ENCODE measurements around the gene CAPN8.

CAPN8 gene

GRCh38 chr1:223539750-223540149 lies 125.8 kb downstream of the CAPN8 start:
- TF ChIP-seq REST (IDR thresholded peaks at IDR 0.05; ENCODE audit: insufficient read depth in 1 of 2, low read depth in 2 of 2, low read length in 2 of 2) (no peak), SIN3A (IDR thresholded peaks at IDR 0.05; ENCODE audit: borderline replicate concordance, insufficient read depth, low read length) (no peak), POLR2AphosphoS5 (IDR thresholded peaks at IDR 0.05; ENCODE audit: low read depth, low read length) (no peak), TAF1 (IDR thresholded peaks at IDR 0.05; ENCODE audit: borderline replicate concordance, insufficient read depth, low read length) (no peak), FOXP2 (optimal IDR thresholded peaks at IDR 0.05; ENCODE audit: borderline replicate concordance, extremely low read depth, extremely low read length, insufficient read depth) (no peak)

- no peak for TF ChIP-seq SIN3A (IDR thresholded peaks at IDR 0.05; ENCODE audit: borderline replicate concordance, insufficient read depth, low read length)
- no peak for TF ChIP-seq REST (IDR thresholded peaks at IDR 0.05; ENCODE audit: insufficient read depth in 1 of 2, low read depth in 2 of 2, low read length in 2 of 2)
- no peak for TF ChIP-seq TAF1 (IDR thresholded peaks at IDR 0.05; ENCODE audit: borderline replicate concordance, insufficient read depth, low read length)
- no peak for TF ChIP-seq POLR2AphosphoS5 (IDR thresholded peaks at IDR 0.05; ENCODE audit: low read depth, low read length)
- TF ChIP-seq FOXP2 (optimal IDR thresholded peaks at IDR 0.05; ENCODE audit: borderline replicate concordance, extremely low read depth, extremely low read length, insufficient read depth) = no peak
Measured at GRCh38 chr1:223538981-223539380, 126.5 kb downstream of the CAPN8 start.

- TF ChIP-seq REST (IDR thresholded peaks at IDR 0.05; ENCODE audit: insufficient read depth in 1 of 2, low read depth in 2 of 2, low read length in 2 of 2) (no peak), FOXP2 (optimal IDR thresholded peaks at IDR 0.05; ENCODE audit: borderline replicate concordance, extremely low read depth, extremely low read length, insufficient read depth) (no peak), TAF1 (IDR thresholded peaks at IDR 0.05; ENCODE audit: borderline replicate concordance, insufficient read depth, low read length) (no peak), POLR2AphosphoS5 (IDR thresholded peaks at IDR 0.05; ENCODE audit: low read depth, low read length) (no peak), SIN3A (IDR thresholded peaks at IDR 0.05; ENCODE audit: borderline replicate concordance, insufficient read depth, low read length) (no peak)
Measured at GRCh38 chr1:223535319-223535718, 130.2 kb downstream of the CAPN8 start.

GRCh38 chr1:223534677-223535076 lies 130.8 kb downstream of the CAPN8 start:
- TF ChIP-seq TAF1 (IDR thresholded peaks at IDR 0.05; ENCODE audit: borderline replicate concordance, insufficient read depth, low read length) (no peak), FOXP2 (optimal IDR thresholded peaks at IDR 0.05; ENCODE audit: borderline replicate concordance, extremely low read depth, extremely low read length, insufficient read depth) (no peak), REST (IDR thresholded peaks at IDR 0.05; ENCODE audit: insufficient read depth in 1 of 2, low read depth in 2 of 2, low read length in 2 of 2) (no peak), POLR2AphosphoS5 (IDR thresholded peaks at IDR 0.05; ENCODE audit: low read depth, low read length) (no peak), SIN3A (IDR thresholded peaks at IDR 0.05; ENCODE audit: borderline replicate concordance, insufficient read depth, low read length) (no peak)

GRCh38 chr1:223533708-223534107 lies 131.8 kb downstream of the CAPN8 start:
- TF ChIP-seq POLR2AphosphoS5 (IDR thresholded peaks at IDR 0.05; ENCODE audit: low read depth, low read length) (no peak), REST (IDR thresholded peaks at IDR 0.05; ENCODE audit: insufficient read depth in 1 of 2, low read depth in 2 of 2, low read length in 2 of 2) (no peak), TAF1 (IDR thresholded peaks at IDR 0.05; ENCODE audit: borderline replicate concordance, insufficient read depth, low read length) (no peak), FOXP2 (optimal IDR thresholded peaks at IDR 0.05; ENCODE audit: borderline replicate concordance, extremely low read depth, extremely low read length, insufficient read depth) (no peak), SIN3A (IDR thresholded peaks at IDR 0.05; ENCODE audit: borderline replicate concordance, insufficient read depth, low read length) (no peak)

Measured in PFSK-1 (cell line).